Brain microvascular endothelial cell (primary cell): ENCODE data around the gene VCAN.

Experiments used
- DNase-seq: peaks from one replicate; pipeline ENCODE4 v3.0.0-alpha.2; 2020
- H3K27ac ChIP-seq: fragments of 250-450 bp; sonication (Bioruptor Pico); 2 replicates; pipeline ENCODE4 v1.5.1; 2020; ENCODE audit warnings: mild to moderate bottlenecking, moderate library complexity
- H3K27me3 ChIP-seq: fragments of 250-450 bp; sonication (Bioruptor Pico); replicated peaks from 2 replicates; pipeline ENCODE4 v1.5.1; 2020; ENCODE audit warnings: mild to moderate bottlenecking
- H3K36me3 ChIP-seq: fragments of 250-450 bp; sonication (Bioruptor Pico); replicated peaks from 2 replicates; pipeline ENCODE4 v1.5.1; 2020; ENCODE audit warnings: mild to moderate bottlenecking
- H3K4me3 ChIP-seq: 2 replicates; pipeline ENCODE4 v1.5.1; 2011; ENCODE audit warnings: low read depth, mild to moderate bottlenecking, control low read depth, low read length, moderate library complexity
- in situ Hi-C: cut with HindIII; loops from 2 replicates; pipeline ENCODE4 v1.10.0; 2017; ENCODE audit warnings: low sequenced_read_pairs, low pct_ligation_motif_present
- TF ChIP-seq, protein P1 (sequence below): IDR thresholded peaks from 2 replicates; pipeline ENCODE4 v1.5.1; 2011; ENCODE audit warnings: low read depth, mild to moderate bottlenecking, moderate library complexity, low read length, control low read depth, inconsistent platforms; ENCODE audit errors: missing control alignments

The VCAN gene

DNA sequence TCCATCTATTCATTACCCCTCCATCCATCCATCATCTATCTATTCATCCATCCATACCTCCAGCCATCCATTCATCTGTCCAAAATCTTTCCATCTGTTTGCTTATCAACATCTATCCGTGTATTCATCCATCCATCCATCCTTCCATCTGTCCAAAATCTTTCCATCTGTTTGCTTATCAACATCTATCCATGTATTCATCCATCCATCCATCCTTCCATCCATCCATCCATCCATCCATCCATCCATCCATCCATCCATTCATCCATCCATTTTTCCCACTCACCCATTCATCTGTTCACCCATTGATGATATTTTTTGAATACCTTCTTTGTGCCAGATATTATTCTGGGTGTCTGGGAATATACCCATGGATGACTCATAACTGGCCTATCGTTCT, 12.8 kb downstream of the VCAN start:
- in situ Hi-C loops, result no loop called here
- Histone ChIP-seq H3K27me3 (no peaks in the 10 kb centered on the region), H3K4me3 (no peak overlapping the region), H3K27ac (no peak overlapping the region), H3K36me3 (peaks cover 72% of the 10 kb centered on the region)
- TF ChIP-seq, protein P1, sequence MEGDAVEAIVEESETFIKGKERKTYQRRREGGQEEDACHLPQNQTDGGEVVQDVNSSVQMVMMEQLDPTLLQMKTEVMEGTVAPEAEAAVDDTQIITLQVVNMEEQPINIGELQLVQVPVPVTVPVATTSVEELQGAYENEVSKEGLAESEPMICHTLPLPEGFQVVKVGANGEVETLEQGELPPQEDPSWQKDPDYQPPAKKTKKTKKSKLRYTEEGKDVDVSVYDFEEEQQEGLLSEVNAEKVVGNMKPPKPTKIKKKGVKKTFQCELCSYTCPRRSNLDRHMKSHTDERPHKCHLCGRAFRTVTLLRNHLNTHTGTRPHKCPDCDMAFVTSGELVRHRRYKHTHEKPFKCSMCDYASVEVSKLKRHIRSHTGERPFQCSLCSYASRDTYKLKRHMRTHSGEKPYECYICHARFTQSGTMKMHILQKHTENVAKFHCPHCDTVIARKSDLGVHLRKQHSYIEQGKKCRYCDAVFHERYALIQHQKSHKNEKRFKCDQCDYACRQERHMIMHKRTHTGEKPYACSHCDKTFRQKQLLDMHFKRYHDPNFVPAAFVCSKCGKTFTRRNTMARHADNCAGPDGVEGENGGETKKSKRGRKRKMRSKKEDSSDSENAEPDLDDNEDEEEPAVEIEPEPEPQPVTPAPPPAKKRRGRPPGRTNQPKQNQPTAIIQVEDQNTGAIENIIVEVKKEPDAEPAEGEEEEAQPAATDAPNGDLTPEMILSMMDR, result no peak
- DNase-seq, result no peak

DNA sequence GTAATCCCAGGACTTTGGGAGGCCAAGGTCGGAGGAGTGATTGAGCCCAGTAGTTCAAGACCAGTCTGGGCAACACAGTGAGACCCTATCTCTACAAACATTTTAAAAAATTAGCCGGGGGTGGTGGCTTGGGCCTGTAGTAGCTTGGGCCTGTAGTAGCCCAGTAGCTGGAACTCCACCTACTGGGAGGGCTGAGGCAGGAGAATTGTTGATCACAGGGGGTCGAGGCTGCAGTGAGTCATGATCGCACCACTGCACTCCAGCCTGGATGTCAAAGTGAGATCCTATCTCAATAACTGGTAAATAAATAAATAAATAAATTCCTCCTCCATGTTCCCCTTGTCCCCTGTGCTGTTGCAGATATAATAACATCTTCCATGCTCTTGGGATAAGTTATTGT, 14.3 kb downstream of the VCAN start:
- no peak for DNase-seq
- no peak overlapping the region for H3K27ac ChIP-seq
- peaks cover 73% of the 10 kb centered on the region for H3K36me3 ChIP-seq
- TF ChIP-seq, protein P1, result peak; percentile 30
- H3K27me3 ChIP-seq, result no peaks in the 10 kb centered on the region
- in situ Hi-C loops, result no loop called here
- no peak overlapping the region for H3K4me3 ChIP-seq

DNA sequence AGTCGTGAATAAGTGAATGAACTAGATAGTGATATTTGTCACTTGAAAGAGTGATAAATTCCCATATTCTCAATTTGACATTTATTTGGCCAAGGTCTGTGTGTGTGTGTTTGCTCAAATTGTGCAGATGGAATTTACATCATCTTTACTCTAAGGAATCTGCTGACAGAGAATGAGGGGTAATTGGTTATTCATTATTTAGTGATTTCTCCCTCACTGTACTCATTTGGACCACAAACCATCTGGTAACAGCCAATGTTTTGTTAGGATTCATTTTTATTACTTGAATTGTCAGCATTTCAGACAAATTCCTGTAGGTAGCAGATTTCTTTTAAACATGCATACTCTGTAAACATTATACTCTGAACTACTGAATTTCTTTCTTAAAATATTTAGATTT, 15.6 kb downstream of the VCAN start:
- H3K27ac ChIP-seq, result no peak overlapping the region
- in situ Hi-C loops, result no loop called here

DNA sequence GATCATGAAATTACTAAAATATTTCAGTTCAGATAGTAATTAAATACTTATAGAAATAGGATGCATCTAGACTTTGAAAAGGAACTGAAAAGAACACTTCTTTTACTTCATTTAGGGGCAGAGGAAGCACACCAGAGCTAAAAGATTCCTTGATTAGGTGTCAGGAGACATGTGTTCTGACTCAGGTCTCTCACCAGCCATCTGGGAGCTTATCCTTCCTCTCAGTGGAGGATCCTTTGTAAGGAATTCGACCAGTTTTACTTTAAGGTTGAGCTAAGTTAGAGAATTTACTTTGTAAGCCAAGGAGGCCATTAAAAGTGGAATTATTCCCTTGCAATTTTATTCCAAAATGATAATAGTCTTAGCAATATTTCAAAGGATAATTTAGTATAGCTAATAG, 16.7 kb downstream of the VCAN start:
- DNase-seq, result no peak
- no peak overlapping the region for H3K4me3 ChIP-seq
- in situ Hi-C loops, result no loop called here
- no peak overlapping the region for H3K27ac ChIP-seq
- TF ChIP-seq, protein P1, result no peak
- H3K36me3 ChIP-seq, result peaks cover 80% of the 10 kb centered on the region
- no peaks in the 10 kb centered on the region for H3K27me3 ChIP-seq

More for the DNA sequence above, 15.6 kb downstream of the VCAN start:
- no peak for DNase-seq
- peaks cover 80% of the 10 kb centered on the region for H3K36me3 ChIP-seq
- TF ChIP-seq, protein P1, result no peak
- no peak overlapping the region for H3K4me3 ChIP-seq
- H3K27me3 ChIP-seq, result no peaks in the 10 kb centered on the region

DNA sequence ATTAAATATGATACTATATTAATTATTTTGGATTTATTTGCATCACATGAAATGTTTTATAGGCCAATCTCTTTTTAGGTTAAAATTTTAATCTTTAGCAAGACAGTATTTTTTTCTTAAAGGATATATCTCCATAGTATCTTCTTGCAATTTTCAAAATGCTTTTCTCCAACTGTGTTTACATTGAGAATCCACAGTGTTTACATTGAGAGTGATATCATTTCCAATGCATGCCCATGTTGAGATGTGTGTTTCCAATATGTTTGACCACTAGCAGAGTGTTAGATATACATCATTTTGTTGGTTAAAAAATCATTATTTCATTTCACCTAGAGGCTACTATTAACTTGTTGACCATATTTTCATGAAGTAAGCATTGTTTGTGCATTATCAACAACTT, 17.3 kb downstream of the VCAN start:
- Histone ChIP-seq H3K27ac (no peak overlapping the region), H3K36me3 (peaks cover 80% of the 10 kb centered on the region), H3K27me3 (no peaks in the 10 kb centered on the region), H3K4me3 (no peak overlapping the region)
- no peak for DNase-seq
- TF ChIP-seq, protein P1, result no peak
- in situ Hi-C loops, result no loop called here

DNA sequence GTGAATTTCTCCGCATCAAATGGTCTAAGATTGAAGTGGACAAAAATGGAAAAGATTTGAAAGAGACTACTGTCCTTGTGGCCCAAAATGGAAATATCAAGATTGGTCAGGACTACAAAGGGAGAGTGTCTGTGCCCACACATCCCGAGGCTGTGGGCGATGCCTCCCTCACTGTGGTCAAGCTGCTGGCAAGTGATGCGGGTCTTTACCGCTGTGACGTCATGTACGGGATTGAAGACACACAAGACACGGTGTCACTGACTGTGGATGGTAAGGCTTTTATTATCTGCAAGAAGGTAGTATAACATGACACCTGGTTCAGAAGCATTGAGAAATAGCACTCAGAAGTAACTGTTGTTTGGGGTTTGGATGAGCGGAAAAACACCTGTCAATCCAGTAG, 18.7 kb downstream of the VCAN start:
- DNase-seq, result no peak
- Histone ChIP-seq H3K36me3 (peaks cover 80% of the 10 kb centered on the region), H3K27me3 (no peaks in the 10 kb centered on the region), H3K27ac (no peak overlapping the region), H3K4me3 (no peak overlapping the region)
- in situ Hi-C loops, result no loop called here
- TF ChIP-seq, protein P1, result no peak
